Loucy (cell line): ENCODE results near the gene SCN5A.

ENCODE experiments used
- H2AFZ ChIP-seq: fragments of 200-600 bp; sonication (generic); 2 replicates; pipeline ENCODE4 v1.6.0; 2016; ENCODE audit warnings: antibody characterized with exemption, mild to moderate bottlenecking, low read length, moderate library complexity
- H3F3A ChIP-seq: fragments of 200-600 bp; 2 replicates; pipeline ENCODE4 v1.6.0; 2016; ENCODE audit warnings: antibody characterized with exemption, low read depth, mild to moderate bottlenecking
- H3K27me3 ChIP-seq: fragments of 200-600 bp; sonication (generic); 2 replicates; pipeline ENCODE4 v1.6.1; 2014; ENCODE audit warnings: low read length, mild to moderate bottlenecking; ENCODE audit not compliant: insufficient read depth, poor library complexity, severe bottlenecking
- H3K36me3 ChIP-seq: fragments of 200-600 bp; sonication (generic); 2 replicates; pipeline ENCODE4 v1.6.1; 2016; ENCODE audit warnings: low read length; ENCODE audit not compliant: insufficient read depth
- H3K4me1 ChIP-seq: fragments of 200-600 bp; sonication (generic); 2 replicates; pipeline ENCODE4 v1.5.1; 2014; ENCODE audit warnings: low read length, mild to moderate bottlenecking; ENCODE audit not compliant: insufficient read depth, poor library complexity, severe bottlenecking
- H3K4me2 ChIP-seq: fragments of 200-600 bp; sonication (generic); 2 replicates; pipeline ENCODE4 v1.6.0; 2014; ENCODE audit warnings: antibody characterized with exemption, low read length, low read depth, mild to moderate bottlenecking; ENCODE audit not compliant: poor library complexity, severe bottlenecking
- H3K4me3 ChIP-seq: fragments of 200-600 bp; sonication (generic); 2 replicates; pipeline ENCODE4 v1.5.1; 2014; ENCODE audit warnings: low read length, mild to moderate bottlenecking, mixed read lengths; ENCODE audit not compliant: poor library complexity, severe bottlenecking
- H3K79me2 ChIP-seq: fragments of 200-600 bp; sonication (generic); 2 replicates; pipeline ENCODE4 v1.6.1; 2014; ENCODE audit warnings: low read length; ENCODE audit not compliant: insufficient read depth
- H3K9ac ChIP-seq: fragments of 200-600 bp; sonication (generic); 2 replicates; pipeline ENCODE4 v1.6.0; 2014; ENCODE audit warnings: mild to moderate bottlenecking, low read depth, low read length, moderate library complexity; ENCODE audit not compliant: poor library complexity, severe bottlenecking
- H3K9me2 ChIP-seq: fragments of 200-600 bp; sonication (generic); replicated peaks from 2 replicates; pipeline ENCODE4 v1.6.1; 2016; ENCODE audit warnings: low read depth, low read length, mixed read lengths
- H3K9me3 ChIP-seq: fragments of 200-600 bp; sonication (generic); 2 replicates; pipeline ENCODE4 v1.6.1; 2014; ENCODE audit warnings: mild to moderate bottlenecking, antibody characterized with exemption, low read length, low read depth; ENCODE audit not compliant: insufficient read depth
- H4K20me1 ChIP-seq: fragments of 200-600 bp; sonication (generic); 2 replicates; pipeline ENCODE4 v1.6.0; 2014; ENCODE audit warnings: antibody characterized with exemption, low read length, mild to moderate bottlenecking; ENCODE audit not compliant: insufficient read depth, poor library complexity, severe bottlenecking
- CTCF ChIP-seq: fragments of 200-600 bp; sonication (generic); conservative IDR thresholded peaks from 2 replicates; pipeline ENCODE4 v1.5.1; 2014; ENCODE audit warnings: mild to moderate bottlenecking, antibody characterized with exemption, low read length
- EZH2phosphoT487 ChIP-seq: fragments of 200-600 bp; IDR thresholded peaks from 2 replicates; pipeline ENCODE4 v1.6.1; 2018; ENCODE audit warnings: antibody characterized with exemption, mild to moderate bottlenecking, moderate library complexity, borderline replicate concordance

Gene SCN5A

GRCh38 chr3:38565339-38566214 lies 83.9 kb downstream of the SCN5A start:
- Histone ChIP-seq H3K79me2 (no peaks in the 10 kb centered on the region), H3K4me3 (no peak overlapping the region), H3K4me1 (no peaks in the 10 kb centered on the region), H4K20me1 (no peaks in the 10 kb centered on the region), H3K27me3 (no peaks in the 10 kb centered on the region), H3K9me2 (no peaks in the 10 kb centered on the region), H3K9me3 (no peaks in the 10 kb centered on the region), H3K36me3 (no peaks in the 10 kb centered on the region), H3F3A (no peaks in the 10 kb centered on the region), H3K4me2 (no peak overlapping the region), H2AFZ (no peak overlapping the region), H3K9ac (no peak overlapping the region)
- TF ChIP-seq CTCF (no peak), EZH2phosphoT487 (no peak)

- H3K9ac ChIP-seq = no peak overlapping the region
- no peak overlapping the region for H2AFZ ChIP-seq
- H3K9me3 ChIP-seq = no peaks in the 10 kb centered on the region
- TF ChIP-seq EZH2phosphoT487 (no peak), CTCF (no peak)
- H3K9me2 ChIP-seq = no peaks in the 10 kb centered on the region
- no peaks in the 10 kb centered on the region for H4K20me1 ChIP-seq
- H3K4me1 ChIP-seq = no peaks in the 10 kb centered on the region
- no peaks in the 10 kb centered on the region for H3K36me3 ChIP-seq
- H3K27me3 ChIP-seq = no peaks in the 10 kb centered on the region
- H3K4me3 ChIP-seq = no peak overlapping the region
- H3K4me2 ChIP-seq = no peak overlapping the region
- no peaks in the 10 kb centered on the region for H3F3A ChIP-seq
- H3K79me2 ChIP-seq = no peaks in the 10 kb centered on the region
Measured at GRCh38 chr3:38564631-38565338, 84.7 kb downstream of the SCN5A start.

- Histone ChIP-seq H3K79me2 (no peaks in the 10 kb centered on the region), H2AFZ (no peak overlapping the region), H3K27me3 (no peaks in the 10 kb centered on the region), H3K9me2 (no peaks in the 10 kb centered on the region), H3K9me3 (no peaks in the 10 kb centered on the region), H3K4me1 (no peaks in the 10 kb centered on the region), H3K4me2 (no peak overlapping the region), H3K4me3 (no peak overlapping the region), H3K9ac (no peak overlapping the region), H3K36me3 (no peaks in the 10 kb centered on the region), H4K20me1 (no peaks in the 10 kb centered on the region), H3F3A (no peaks in the 10 kb centered on the region)
- no peak for TF ChIP-seq EZH2phosphoT487
- no peak for TF ChIP-seq CTCF
Measured at GRCh38 chr3:38563886-38564270, 85.6 kb downstream of the SCN5A start.
